MCF 10A (cell line): ENCODE results near the gene SPATA16. TPM values are rescaled to one million over a fixed set of nuclear protein-coding genes. Genes with fewer than 3 reads are reported as not detected.

Experiments
- BruUV-seq: library from RNA; stranded (reverse); fragments of 400-500 nt; replicated peaks from 2 replicates; lab custom pipeline; 2021; lab: Mats Ljungman, UMichigan
- CTCF ChIA-PET: fragments of 300-600 bp; sonication (Branson Sonifier 250); formaldehyde crosslinking; extraction: SDS; loops from one replicate; lab custom pipeline; 2021; ENCODE audit warnings: antibody characterized with exemption, inconsistent platforms; lab: Yijun Ruan, JAX
- POLR2A ChIA-PET: fragments of 300-600, 350-650 bp; sonication (Branson Sonifier 250); formaldehyde crosslinking; extraction: SDS; loops from one replicate; lab custom pipeline; 2020; ENCODE audit warnings: antibody characterized with exemption, inconsistent platforms; lab: Yijun Ruan, JAX
- DNase-seq: peaks from one replicate; pipeline ENCODE4 v3.0.0-alpha.2; 2018; ENCODE audit not compliant: unreplicated experiment
- H3K27ac Mint-ChIP-seq: one replicate; pipeline ENCODE4 v1.8.0; 2022; ENCODE audit warnings: mild to moderate bottlenecking, low read depth, mixed read lengths; ENCODE audit not compliant: unreplicated experiment
- H3K27me3 Mint-ChIP-seq: one replicate; pipeline ENCODE4 v1.8.0; 2022; ENCODE audit warnings: mixed read lengths; ENCODE audit not compliant: insufficient read depth, unreplicated experiment
- H3K36me3 Mint-ChIP-seq: one replicate; pipeline ENCODE4 v1.8.0; 2022; ENCODE audit warnings: mild to moderate bottlenecking, moderate library complexity, mixed read lengths; ENCODE audit not compliant: insufficient read depth, unreplicated experiment
- H3K4me1 Mint-ChIP-seq: one replicate; pipeline ENCODE4 v1.8.0; 2022; ENCODE audit warnings: mixed read lengths; ENCODE audit not compliant: insufficient read depth, unreplicated experiment
- H3K4me3 Mint-ChIP-seq: one replicate; pipeline ENCODE4 v1.8.0; 2022; ENCODE audit warnings: mild to moderate bottlenecking, moderate library complexity, mixed read lengths; ENCODE audit not compliant: unreplicated experiment
- H3K9me3 Mint-ChIP-seq: one replicate; pipeline ENCODE4 v1.8.0; 2022; ENCODE audit warnings: mixed read lengths; ENCODE audit not compliant: unreplicated experiment
- intact Hi-C: fragments of 100-400 bp; cut with micrococcal nuclease; formaldehyde crosslinking; loops from 2 replicates; pipeline ENCODE4 v1.14.1; 2022
- total RNA-seq: library from RNA; stranded (reverse); gene quantifications from 2 replicates; pipeline ENCODE4 v1.2.3, GENCODE V29; 2022
- TF ChIP-seq, protein P1 (sequence below): fragments of 200-600 bp; IDR thresholded peaks from one replicate; pipeline ENCODE4 v1.8.0; 2022; ENCODE audit warnings: antibody characterized with exemption, mild to moderate bottlenecking; ENCODE audit not compliant: unreplicated experiment

SPATA16 gene
- total RNA-seq, 1 experiment from 2014 or later: not detected

- BruUV-seq: no TSS peak
- Mint-ChIP-seq H3K9me3 (no peaks in the 10 kb centered on the region), H3K27me3 (peaks cover 87% of the 10 kb centered on the region), H3K36me3 (no peaks in the 10 kb centered on the region), H3K27ac (no peak overlapping the region), H3K4me3 (no peak overlapping the region), H3K4me1 (no peaks in the 10 kb centered on the region)
- TF ChIP-seq, protein P1, sequence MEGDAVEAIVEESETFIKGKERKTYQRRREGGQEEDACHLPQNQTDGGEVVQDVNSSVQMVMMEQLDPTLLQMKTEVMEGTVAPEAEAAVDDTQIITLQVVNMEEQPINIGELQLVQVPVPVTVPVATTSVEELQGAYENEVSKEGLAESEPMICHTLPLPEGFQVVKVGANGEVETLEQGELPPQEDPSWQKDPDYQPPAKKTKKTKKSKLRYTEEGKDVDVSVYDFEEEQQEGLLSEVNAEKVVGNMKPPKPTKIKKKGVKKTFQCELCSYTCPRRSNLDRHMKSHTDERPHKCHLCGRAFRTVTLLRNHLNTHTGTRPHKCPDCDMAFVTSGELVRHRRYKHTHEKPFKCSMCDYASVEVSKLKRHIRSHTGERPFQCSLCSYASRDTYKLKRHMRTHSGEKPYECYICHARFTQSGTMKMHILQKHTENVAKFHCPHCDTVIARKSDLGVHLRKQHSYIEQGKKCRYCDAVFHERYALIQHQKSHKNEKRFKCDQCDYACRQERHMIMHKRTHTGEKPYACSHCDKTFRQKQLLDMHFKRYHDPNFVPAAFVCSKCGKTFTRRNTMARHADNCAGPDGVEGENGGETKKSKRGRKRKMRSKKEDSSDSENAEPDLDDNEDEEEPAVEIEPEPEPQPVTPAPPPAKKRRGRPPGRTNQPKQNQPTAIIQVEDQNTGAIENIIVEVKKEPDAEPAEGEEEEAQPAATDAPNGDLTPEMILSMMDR: no peak
- ChIA-PET CTCF (no interaction called here), POLR2A (no interaction called here)
- no peak for DNase-seq
- intact Hi-C loops: no loop called here
Observed at GRCh38 chr3:173038484-173038871, 102.6 kb downstream of the SPATA16 start.

- DNase-seq: no peak
- H3K27ac Mint-ChIP-seq: no peak overlapping the region
- no TSS peak for BruUV-seq
- ChIA-PET POLR2A (interaction anchor here (0.7 kb wide), 1 partner anchor 97 kb away, joined by 3 read pairs; no protein-coding TSS in a partner anchor), CTCF (no interaction called here)
- H3K4me1 Mint-ChIP-seq: no peaks in the 10 kb centered on the region
- peaks cover 87% of the 10 kb centered on the region for H3K27me3 Mint-ChIP-seq
- intact Hi-C loops: no loop called here
- no peak overlapping the region for H3K4me3 Mint-ChIP-seq
- TF ChIP-seq, protein P1: no peak
- H3K36me3 Mint-ChIP-seq: no peaks in the 10 kb centered on the region
- H3K9me3 Mint-ChIP-seq: no peaks in the 10 kb centered on the region
Observed at GRCh38 chr3:173037840-173038483, 103.1 kb downstream of the SPATA16 start.

GRCh38 chr3:173030273-173030672 is 110.8 kb downstream of the SPATA16 start:
- CTCF ChIA-PET: no interaction called here
- Mint-ChIP-seq H3K4me1 (no peaks in the 10 kb centered on the region), H3K9me3 (no peaks in the 10 kb centered on the region), H3K4me3 (no peak overlapping the region), H3K36me3 (no peaks in the 10 kb centered on the region), H3K27me3 (peaks cover 97% of the 10 kb centered on the region), H3K27ac (no peak overlapping the region)
- no peak for DNase-seq
- BruUV-seq: no TSS peak
- intact Hi-C loops: no loop called here
- TF ChIP-seq, protein P1: no peak
- POLR2A ChIA-PET: no interaction called here

DNA sequence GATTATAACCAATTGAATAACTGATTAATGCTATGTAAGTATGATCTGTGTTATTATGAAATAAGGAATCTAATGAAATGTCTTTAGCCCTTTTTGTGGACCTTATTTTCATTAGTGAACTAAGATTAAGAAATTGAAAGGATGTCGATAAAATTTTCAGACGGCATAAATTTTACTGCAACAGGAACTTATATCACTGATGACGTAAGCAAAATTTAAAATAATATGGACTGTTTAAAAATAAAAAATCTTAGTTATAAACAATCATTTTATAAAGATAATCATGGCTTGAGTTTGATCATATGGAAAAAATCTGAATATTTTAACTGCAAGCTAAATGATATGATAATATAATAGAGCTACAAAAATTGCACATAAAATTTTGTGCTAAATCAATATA is 112.7 kb downstream of the SPATA16 start:
- Mint-ChIP-seq H3K27ac (no peak overlapping the region), H3K4me3 (no peak overlapping the region), H3K27me3 (peaks cover 82% of the 10 kb centered on the region), H3K9me3 (no peaks in the 10 kb centered on the region), H3K36me3 (no peaks in the 10 kb centered on the region), H3K4me1 (no peaks in the 10 kb centered on the region)
- ChIA-PET CTCF (interaction anchor here (1.4 kb wide), 1 partner anchor 14 kb away, joined by 3 read pairs; no protein-coding TSS in a partner anchor), POLR2A (interaction anchor here (0.6 kb wide), 1 partner anchor 10 kb away, joined by 3 read pairs; no protein-coding TSS in a partner anchor)
- intact Hi-C loops: no loop called here
- TF ChIP-seq, protein P1: no peak
- no peak for DNase-seq
- no TSS peak for BruUV-seq
